GM18511 (cell line): ENCODE results near the gene PARN.
"Not testable (repeated sequence)": the region's sequence is repeated elsewhere in the genome, so short reads cannot be mapped to it uniquely, and the experiment has no call there.

Experiments
- ATAC-seq: cut with Tn5 transposase; IDR thresholded peaks from one replicate; pipeline ENCODE4 v1.9.1; 2021; ENCODE audit warnings: mild to moderate bottlenecking, moderate library complexity; ENCODE audit not compliant: unreplicated experiment

Gene PARN

DNA sequence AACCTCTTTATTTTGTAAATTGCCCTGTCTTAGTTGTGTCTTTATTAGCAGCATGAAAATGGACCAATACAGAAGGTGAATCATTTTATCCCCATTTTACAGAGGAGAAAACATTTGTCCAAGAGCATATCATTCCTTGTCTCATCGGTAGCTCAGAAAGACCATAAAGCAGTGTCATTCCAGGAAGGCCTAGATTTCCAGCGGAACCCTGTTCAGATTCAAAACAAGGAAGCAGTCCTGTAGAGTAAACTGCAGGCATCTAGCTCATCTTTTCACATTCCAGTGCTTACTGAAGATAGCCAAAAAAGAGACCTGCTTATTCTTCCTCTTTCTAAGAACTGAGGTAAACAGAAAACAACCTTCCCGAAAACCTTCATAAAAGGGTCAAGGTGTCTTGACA is 54.0 kb downstream of the PARN start:
- no peak for ATAC-seq

DNA sequence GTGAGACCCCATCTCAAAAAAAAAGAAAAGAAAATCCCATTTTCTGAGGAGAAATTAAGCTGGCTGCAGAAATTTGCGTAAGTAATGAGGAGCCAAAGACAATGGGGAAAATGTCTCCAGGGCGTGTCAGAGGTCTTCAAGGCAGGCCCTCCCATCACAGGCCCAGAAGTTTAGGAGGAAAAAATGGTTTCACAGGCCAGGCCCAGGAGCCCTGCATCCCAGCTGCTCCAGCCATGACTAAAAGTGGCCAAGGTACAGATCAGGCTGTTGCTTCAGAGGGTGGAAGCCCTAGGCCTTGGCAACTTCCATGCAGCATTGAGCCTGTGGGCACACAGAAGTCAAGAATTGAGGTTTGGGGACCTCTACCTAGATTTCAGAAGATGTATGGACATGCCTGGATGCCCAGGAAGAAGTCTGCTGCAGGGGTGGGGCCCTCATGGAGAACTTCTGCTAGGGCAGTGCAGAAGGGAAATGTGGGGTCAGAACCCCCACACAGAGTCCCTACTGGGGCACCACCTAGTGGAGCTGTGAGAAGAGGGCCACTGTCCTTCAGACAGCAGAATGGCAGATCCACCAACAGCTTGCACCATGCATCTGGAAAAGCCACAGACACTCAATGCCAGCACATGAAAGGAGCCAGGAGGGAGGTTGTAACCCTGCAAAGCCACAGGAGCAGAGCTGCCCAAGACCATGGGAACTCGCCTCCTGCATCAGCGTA is 55.2 kb downstream of the PARN start:
- ATAC-seq = not testable (repeated sequence)

DNA sequence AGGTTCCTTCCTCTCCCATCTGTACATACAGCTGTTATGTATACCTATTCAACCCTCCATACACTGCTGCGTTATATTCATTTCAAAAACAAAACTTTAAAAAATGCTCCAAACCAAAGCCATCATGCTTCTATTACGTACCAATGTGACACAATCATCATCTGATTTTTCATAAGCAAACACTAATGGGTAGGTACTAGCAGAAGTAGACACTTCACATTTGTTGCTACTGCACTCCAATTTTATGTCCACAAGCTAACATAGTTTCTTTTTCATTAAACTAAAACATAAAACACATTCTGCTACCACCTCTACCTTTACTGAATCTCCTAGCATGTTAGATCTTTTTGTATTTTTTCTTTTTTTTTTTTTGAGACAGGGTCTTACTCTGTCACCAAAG is 57.5 kb downstream of the PARN start:
- no peak for ATAC-seq

DNA sequence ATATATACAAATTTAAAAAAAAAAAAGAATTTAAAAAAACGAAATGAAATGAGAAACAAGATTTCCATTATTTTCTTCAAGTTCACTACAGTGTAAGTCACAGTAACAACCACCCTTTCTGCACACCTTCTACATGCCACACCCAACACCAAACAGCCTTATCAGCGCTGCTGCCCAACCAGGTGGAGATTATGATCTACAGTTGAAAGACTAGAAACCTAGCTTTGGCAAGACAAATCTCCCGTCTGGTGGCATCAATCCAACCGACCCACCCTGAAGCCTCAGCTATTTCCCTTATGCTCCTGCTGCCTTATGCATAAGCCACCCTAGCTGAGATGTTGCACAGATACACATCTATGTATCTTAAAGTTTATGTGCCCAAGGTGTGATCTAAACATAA is 60.8 kb downstream of the PARN start:
- ATAC-seq = no peak

DNA sequence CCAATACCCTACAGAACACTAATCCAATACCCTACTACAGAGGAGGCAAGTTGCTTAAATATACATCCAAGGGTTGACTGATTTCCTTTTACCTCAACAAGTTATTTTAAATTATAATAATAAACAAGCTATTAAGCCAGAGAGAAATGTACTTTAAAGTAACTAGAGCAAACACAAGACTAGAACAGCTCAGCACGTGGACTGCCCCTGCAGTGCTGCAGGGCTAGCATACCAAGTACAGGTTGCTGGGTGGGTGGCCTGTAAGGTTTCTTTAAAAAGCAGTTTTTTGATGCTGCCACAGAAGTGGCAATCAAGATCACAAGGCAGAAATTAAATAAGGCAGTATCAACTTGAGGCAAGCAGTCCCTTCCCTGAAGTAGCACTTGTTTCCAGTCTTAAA is 63.5 kb downstream of the PARN start:
- ATAC-seq = no peak

DNA sequence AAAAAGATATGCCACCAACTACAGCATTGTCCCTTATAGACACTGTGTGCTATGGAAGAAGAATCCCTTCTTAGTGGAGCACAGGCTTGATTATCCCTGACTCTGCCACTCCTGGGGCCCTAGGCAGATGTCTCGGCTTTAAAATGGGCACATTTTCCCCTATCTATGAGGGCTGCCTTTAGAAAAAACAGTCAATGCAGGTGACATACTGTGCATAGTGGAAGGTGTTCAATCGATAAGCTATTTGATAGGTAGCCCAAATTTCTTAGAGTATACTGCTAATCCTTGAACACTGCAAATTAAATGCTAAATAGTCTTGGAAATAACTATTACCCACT is 64.4 kb downstream of the PARN start:
- no peak for ATAC-seq

DNA sequence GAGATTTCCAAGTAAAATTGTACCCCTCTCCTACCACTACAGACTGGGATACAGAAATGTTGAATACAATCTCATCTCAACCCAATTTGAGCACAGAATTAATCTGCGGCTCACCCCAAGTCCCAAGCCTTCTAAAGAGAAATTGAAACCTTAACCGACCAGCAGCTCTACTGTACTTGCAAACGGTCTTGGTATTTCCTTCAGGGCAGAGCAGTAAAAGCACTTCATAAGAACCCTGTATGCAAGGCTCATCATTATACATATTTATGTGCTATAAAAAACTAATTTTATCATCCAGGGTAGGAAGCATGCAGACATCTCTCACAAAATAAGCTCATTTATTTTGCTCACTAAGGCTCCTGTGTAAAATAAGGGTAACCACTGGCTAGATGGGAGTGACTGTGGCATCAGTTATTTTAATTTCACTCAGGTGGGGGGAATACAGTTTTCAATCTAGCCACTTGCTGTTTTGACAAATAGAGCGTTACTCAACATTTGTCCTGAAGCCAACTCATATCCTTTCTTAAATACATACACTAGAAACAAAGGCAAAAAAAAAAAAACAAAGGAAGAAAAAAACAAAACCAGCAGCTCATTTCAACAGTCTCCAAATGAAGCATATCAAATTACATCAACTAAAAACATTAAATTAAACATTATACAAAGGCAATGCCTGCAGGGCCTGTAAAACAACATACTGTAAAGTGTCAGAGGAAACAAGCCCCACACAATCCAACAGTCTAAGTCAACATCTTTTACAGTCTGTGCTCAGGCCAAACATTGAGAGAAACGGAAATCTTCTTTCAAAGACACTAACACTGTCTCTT is 65.0 kb downstream of the PARN start:
- no peak for ATAC-seq

DNA sequence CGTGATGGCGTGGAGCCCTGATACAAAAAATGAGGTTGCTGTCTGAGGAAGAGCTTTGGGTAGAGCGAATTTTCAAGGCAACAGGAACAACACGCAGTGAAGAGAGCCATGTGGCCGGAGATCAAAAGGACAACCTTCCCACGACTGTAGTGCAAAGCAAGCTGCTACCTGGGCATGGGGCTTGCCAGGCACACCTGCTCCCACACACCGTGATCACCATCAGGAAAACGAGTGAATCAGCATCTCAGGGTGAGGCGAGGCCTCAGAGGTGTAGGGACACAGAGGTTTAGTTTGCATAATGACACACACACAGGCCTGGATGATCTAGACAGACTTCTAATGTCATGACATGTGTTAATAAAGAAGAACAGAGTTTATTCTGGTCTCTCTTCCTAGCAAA is 65.7 kb downstream of the PARN start:
- ATAC-seq = no peak

DNA sequence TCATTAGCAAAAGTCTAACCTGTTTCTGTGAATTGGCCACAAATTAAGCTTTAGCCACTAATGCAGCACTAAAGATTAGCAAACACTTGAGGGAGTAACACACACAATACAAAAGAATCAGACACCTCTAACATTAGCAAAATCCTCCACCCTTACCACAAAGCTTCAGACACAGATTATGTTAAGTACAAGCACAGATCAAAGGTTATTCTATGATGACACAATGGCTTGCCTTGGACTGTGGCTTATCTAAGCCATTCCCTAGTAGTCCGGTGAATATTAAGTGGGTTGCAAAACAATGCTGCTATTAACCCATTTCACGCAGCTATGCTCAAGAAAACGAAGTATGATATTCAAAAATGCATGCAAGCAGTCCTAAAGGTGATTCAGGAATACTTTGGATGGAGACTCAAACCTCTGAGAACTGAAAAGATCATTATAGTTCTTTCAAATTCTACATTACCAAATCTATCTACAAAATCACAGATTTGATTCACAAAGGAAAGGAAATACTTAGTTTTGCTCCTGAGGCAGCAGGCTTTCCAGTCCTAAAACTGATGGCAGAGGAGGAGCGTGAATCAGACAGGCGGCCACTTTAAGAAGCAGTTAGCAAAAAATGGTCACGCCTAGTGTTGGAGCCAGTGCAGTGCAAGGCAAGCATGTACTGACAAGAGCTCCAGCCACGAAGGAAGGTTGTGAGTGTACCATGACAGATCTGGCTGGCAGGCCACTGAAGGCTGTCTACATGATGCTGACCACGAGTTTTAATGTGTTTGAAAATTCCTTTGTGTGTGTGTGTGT is 67.2 kb downstream of the PARN start:
- no peak for ATAC-seq

DNA sequence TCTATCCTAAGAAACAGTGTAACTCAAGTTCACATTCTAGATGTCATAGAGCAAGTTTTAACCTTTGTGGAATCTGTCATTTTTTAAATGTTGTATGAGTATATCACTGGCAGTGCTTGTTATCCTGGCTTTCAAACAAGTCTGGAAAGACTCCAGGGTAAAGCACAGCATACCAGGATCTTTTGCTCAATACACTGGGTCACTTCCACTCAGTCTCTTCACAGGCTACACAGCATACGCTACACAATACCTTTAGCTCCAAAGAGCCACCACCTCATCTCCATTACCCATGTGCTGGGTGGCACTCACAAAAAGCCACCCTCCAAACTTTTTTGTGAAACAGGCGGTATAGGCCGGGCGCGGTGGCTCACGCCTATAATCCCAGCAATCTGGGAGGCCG is 69.5 kb downstream of the PARN start:
- no peak for ATAC-seq

DNA sequence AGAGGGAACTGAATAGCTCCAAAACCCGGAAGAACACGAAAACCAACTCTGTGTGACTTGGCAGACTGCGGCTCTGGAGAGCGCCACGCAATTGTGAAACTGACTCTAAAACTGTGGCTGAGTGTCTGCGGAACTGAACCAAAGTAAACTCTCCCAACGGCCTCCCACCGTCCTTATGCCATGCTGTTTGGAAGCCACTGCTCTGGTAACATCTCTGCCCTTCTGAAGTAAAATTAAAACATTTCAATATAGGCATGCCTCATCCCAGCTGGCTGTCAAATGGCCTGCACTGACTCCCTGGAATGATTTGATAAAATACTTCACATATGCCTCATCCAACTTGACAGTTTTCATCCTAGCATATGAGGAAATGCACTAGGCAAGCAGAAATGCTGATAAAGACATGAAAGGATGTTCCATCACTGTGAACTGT is 70.2 kb downstream of the PARN start:
- ATAC-seq = no peak

DNA sequence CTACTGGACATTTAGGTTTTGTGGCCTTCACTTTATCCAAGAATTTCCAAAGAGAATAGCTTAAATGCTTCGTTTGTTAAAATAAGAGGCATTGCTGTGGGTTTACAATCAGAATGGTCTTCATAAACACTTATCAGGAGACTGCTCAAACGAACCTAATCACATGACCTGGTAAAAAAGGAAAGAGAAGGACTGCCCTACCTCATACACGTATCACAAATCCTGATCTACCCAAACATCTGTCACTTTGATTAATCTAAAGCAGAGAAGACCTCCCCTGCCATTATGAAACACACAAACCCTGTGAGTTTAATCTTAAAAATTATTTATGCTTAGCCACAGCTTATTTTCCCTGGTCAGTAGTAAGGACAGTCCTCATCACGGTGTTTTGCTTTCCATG is 76.6 kb downstream of the PARN start:
- ATAC-seq = no peak

DNA sequence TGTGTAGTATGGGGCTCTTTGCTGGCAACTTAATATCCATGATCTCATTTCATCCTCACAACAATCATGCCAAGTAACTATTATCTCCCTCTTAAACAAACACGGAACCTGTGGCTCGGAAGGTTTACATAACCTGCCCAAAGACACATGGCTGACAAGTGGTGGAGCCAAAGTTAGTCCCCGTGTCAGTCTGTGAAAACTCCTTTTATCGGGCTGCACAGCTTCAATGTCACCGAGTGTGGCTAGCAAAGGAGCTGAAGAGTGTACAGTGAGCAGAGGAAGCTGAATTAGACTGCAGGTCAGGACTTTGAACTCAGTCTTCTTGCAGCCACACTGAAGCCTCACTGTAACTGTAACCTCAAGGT is 80.3 kb downstream of the PARN start:
- ATAC-seq = no peak

DNA sequence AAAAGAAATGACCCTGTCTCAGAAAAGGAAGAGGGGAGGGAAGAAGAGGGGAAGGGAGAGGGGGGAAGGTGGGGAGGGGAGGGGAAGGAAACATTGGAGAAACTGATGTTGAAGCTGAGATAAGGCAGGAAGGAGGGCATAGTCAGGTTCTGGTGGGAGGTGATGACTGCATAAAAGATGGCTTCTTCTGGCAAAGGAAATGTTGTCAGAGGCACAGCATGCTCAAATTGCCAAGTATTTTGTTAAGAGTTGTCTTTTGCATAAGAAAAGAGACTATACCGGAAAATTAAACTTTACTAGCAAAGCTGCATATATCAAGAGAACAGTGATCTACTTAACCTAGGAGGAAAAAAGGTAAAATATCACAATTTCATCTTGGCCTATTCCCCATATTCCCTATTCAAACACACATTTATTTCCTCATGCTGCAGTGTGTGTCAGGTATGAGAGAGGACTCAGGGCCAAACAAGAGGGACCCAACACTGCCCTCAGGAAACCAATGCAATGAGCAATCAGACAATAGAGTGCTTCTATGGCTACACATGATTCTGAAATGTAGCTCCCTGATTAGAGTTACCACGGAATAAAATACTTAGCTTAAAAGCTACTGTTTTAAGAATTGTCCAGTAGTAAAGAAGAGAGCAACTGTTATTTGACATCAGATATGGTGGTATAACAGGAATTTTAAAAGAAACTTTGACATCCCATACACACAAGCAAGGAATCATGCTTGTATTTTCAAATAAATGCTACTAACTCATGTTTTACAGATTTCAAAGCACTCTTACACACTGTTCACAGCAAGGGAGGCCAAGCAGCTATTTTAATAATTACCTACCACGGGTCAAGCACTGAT is 80.9 kb downstream of the PARN start:
- no peak for ATAC-seq

DNA sequence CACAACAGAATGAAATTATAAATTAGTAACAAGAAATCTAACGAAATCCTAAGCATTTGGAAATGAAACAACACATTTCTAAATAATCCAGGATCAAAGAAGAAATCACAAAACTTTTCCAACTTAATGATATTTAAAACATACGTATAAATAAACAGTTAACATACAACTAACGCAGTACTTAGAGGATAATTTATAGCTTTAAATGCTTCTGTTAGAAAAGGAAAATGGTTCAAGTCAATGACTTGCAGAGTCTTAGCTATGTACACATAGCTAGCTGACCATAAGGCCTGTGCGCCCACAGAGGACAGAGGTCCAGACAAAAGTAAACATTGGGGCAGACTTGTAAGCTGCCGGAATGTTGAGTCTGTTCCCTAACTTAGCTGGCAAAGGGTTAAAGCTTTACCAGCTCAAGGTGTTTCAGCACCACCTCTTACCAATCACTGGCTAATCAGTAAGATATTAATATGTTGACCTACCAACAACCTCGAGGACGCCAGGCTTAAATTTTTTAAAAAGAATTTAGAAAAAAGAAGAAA is 84.6 kb downstream of the PARN start:
- ATAC-seq = no peak

DNA sequence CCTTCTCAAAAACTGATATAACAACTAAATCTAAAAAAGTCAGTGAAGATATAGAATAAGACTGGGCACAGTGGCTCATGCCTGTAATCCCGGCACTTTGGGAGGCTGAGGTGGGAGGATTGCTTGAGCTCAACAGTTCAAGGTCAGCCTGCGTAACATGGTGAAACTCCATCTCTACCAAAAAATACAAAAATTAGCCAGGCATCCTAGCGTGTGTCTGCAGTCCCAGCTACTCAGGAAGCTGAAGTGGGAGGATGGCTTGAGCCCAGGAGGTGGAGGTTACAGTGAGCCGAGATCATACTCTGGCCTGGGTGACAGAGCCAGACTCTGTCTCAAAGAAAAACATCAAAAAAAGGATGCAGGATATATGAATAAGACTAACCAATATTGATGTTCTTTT is 85.2 kb downstream of the PARN start:
- ATAC-seq = not testable (repeated sequence)

DNA sequence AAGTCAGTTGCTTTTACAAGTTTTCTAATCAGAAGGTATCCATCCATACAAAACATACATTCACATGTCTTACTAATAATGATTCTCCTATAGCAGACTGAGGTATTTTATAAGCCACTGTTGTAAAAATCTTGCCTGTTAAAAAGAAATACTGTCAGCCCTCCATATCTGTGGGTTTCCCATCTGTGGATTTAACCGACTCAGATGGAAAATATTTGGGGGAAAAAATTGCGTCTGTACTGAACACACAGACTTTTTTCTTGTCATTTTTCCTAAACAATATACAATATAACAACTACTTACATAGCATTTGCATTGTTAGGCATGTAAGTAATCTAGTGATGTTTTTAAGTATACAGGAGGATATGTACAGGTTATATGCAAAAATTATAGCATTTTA is 90.4 kb downstream of the PARN start:
- no peak for ATAC-seq

DNA sequence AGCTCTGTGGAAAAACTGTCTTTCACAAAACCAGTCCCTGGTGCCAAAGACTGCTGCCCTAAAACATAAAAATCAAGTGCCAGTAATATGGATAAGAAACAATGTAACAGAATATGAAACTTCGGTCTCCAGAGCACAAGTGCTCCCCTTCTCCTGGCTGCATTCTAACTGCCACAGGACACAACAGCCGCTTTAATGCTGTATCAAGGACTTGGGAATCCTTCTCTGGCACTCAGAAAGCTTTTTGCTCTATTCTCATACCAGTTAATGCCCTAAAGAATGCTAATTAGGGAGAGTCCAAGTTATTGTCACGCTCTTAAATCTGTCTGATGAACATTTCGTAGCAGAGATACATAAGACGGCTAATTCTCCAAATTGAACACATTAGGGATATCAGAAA is 90.9 kb downstream of the PARN start:
- ATAC-seq = no peak

DNA sequence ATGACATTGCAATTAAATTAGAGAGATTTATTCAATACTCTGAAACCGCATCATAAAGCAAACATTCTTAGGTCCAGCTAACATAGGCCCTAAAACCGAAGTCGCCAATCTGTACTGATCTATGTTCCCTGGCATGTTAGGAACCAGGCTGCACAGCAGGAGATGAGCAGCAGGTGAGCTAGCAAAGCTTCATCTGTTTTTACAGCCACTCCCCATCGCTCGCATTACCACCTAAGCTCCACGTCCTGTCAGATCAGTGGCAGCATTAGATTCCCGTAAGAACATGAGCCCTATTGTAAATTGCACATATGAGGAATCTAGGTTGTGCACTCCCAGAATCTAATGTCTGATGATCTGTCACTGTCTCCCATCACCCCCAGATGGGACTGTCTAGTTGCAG is 91.5 kb downstream of the PARN start:
- no peak for ATAC-seq

DNA sequence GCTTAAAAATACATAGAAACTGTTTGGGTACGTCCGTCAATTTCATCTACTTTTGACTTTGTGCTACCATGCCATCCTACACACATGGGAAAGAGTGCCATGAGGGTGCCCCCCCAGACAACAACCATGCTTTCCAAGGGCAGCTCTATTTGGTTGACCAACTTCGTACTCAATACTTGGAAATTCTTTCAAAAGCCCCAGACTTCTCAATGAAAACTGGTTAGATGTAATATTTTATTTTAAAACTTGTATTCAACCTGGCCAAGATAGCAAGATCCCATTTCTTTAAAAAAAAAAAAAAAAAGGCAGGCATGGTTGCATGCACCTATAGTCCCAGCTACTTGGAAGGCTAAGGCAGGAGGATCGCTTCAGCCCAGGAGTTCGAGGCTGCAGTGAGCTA is 98.4 kb downstream of the PARN start:
- no peak for ATAC-seq

DNA sequence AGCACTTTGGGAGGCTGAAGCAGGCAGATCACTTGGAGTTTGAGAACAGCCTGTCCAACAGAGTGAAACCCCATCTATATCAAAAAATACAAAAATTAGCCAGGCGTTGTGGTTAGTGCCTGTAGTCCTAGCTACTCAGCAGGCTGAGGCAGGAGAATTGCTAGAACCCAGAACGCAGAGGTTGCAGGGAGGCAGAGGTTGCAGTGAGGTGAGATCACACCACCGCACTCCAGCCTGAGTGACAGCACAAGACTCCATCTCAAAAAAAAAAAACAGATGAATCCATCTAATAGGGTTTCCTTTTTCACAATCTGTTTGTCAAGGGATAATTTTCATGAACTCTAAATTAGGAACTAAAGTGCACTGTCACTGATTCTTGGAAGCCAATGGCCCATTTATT is 99.0 kb downstream of the PARN start:
- ATAC-seq = no peak
